Activated CD4-positive, alpha-beta T cell treated with anti-CD3 and anti-CD28 coated beads for 24 hours (primary cell): ENCODE results near the gene MTHFS.

Experiments
- DNase-seq, 2 donors: peaks; one replicate each; pipeline ENCODE4 v3.0.0-alpha.2; 2020; ENCODE audit warnings: low read depth in 2 of 2

Gene MTHFS

DNA sequence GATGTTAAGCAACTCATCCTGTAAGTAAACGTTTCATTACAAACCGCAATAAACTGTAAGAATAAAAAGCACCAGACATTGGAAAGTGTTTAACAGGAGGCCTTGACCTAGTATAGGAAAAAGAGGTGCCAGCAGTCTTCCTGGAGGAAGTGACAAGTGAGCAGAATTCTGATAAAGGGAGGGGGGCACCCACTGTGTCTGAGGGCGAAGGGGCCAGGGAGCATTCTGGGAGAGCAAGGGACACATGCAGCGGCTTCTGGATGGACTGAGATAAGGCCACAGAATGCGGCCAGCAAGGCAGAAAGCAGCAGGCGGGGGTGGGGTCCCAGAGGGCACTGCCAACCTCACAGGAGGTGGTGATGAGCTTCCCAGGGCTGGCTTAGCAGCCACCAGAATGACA, 80.2 kb downstream of the MTHFS start:
- DNase-seq, result no peak

DNA sequence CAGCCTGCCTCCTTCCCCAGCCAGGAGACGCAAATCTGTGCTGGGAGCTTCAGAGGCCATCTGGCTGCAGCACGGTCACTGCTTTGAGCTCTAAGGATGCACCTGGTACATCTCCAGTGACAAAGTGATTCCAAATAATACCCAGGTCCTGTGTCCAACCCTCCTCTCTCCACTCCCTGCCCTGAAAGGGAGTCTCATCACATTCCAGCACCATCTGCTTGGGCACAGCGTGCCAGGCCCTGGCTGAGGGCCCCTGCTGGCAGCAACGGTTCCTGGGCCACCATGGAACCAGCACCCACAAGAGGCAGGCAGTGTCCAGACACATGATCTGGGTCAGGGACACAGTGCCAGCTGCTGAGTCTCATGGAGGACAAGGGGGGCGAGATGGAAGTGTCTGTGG, 81.3 kb downstream of the MTHFS start:
- DNase-seq, result no peak

DNA sequence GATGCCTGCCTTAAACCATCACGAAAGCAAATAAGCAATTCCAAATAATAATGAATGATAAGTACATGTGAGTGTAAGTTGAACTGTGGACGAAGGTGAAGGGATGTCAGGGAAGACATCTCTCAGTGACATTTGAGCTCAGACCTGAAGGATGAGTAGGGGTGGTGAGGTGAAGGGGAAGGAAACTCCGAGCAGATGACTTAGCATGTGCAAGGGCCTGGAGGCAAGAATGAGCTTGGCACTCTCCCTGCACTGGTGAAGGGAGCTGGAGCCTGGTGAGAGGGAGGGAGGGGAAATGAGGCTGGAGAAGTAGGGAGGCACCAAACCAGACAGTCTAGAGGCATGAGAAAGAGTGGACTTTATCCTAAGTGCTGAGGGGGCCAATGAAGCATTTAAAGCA, 84.3 kb downstream of the MTHFS start:
- DNase-seq, result no peak

DNA sequence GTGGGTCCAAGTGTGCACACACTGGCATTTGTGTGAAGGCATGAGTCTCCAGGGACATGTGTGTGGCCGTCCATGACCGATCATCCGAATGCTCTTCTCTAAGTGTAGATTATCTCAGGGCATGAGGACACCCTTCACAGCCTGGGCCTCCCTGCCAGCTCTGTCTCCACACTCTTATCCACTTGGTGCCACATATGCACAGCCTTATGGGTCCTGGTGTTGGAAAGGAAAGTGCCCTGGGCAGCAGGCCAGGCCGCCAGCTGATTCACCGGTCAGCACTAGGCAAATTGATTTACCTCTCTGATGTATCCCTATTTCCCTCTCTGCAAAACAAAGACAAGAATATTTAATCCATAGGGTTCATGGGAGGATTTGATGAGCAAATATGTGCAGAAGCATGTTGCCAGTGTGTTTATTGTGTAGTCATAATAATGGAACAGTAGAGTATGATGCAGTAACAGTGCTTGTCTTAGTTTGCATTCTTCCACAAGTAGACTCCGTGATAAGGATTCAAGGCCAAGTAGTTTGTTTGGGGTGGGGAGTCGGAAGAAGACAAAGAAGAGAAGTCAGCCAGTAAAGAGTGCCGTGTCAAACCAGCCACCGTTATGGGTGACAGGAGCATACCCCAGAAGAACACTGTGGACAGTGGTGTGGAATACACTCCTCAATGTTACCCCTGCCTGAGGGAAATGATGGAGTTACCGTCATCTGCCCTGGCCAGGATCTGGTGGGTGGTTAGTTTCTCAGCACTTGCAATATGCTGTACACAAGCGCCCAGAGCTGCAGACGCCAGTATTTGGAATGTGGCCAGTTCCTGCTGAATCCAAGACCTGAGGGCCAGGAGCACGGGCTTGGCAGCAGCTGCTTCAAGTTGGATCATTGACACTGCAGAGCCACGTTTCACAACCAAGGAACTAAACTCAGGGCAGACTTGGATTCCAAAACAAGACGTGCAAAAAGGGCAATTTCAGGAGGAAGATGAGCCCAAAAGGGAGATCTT, 85.1 kb downstream of the MTHFS start:
- no peak for DNase-seq

DNA sequence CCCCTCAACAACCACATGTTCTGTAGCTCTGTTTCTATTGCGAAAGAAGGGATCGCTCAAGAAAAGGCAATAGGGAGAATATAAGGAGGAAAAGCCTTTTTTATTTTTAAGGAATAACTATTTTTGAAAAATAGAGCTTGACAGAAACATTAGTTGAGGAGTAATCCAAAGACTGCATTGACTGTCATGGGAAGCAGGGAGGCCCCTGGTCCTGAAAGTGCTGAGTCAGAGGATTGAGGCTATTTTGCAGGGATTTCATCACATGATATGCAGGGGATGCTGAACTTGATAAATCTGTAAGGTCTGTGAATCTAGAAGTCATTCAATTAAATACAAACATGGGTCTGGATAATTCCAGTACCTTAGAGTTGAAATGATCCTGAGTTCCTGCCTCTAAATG, 92.0 kb downstream of the MTHFS start:
- no peak for DNase-seq

DNA sequence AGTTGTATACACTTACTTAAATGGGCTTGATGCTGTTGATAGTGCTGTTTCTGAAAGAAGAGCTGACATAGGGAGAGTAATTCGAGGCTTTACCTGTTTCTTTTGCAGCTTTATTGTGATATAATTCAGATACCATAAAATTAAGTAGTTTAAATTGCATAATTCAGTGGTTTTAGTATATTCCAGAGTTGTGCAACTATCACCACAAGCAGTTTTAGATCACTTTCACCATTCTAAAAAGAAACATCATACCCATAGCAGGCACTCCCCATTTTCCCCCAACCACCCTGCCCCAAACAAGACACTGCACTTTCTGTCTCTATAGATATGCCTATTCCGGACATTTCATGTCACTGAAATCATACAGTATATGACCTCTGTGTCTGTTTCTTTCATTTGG, 98.5 kb downstream of the MTHFS start:
- DNase-seq, result no peak
